Measurements from ENCODE around the gene EFCAB14. TPM values are rescaled to one million over a fixed set of nuclear protein-coding genes. Genes with fewer than 3 reads are reported as not detected.
"Not testable (repeated sequence)": the region's sequence is repeated elsewhere in the genome, so short reads cannot be mapped to it uniquely, and the experiment has no call there.

The EFCAB14 gene, protein sequence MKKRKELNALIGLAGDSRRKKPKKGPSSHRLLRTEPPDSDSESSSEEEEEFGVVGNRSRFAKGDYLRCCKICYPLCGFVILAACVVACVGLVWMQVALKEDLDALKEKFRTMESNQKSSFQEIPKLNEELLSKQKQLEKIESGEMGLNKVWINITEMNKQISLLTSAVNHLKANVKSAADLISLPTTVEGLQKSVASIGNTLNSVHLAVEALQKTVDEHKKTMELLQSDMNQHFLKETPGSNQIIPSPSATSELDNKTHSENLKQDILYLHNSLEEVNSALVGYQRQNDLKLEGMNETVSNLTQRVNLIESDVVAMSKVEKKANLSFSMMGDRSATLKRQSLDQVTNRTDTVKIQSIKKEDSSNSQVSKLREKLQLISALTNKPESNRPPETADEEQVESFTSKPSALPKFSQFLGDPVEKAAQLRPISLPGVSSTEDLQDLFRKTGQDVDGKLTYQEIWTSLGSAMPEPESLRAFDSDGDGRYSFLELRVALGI
- total RNA-seq, result 10 to 100 TPM; 96.1 to 96.9 TPM

DNA sequence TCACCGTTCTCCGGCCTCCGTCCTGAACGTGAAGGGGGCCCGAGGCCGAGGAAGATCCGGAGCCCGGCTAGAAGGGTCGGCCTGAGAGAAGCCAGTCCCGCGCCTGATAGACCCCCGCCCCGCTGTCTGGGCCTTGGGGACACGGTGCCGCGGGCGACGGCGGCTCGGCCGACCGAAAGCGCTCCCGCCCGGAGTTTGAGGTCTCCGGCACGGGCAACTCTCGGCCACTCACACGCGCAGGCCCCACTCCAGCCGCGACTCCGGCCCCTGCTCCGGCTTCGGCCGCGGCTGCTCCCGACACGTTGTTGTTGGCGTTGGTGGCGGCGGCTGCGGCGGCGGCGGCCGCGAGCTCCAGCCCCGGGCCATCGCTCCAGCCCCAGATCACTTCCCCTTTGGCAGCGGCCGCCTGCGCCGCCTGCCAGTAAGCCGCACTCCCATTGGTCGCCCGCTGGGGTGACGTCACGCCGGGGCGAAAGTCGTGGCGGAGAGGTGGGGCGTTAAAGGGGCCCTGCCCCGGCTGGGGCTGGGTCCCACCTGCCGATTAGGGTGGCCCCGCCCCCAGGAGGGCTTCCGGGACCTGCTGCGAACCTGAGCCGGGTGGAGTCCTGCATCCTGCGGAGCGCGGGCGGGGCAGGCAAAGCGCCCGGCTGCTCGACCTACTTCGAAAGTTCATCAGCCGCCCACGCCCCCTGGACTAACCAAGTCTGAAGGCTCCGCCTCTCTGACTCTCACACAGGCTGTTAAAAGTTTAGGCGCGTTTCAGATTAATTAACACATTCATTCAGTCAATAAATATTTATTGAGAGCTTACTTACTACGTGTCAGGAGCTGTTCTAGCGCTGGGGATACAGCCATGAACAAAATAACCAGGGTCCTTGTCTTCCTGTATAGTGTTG lies at the start of gene EFCAB14:
Gene EFCAB14, minus strand, starts transcription at position 388 of the 896 bp plus-strand sequence. CDS start 1,027 bp downstream, outside the sequence.
- CTCF ChIA-PET, result interaction anchor here (1.0 to 3.3 kb wide), 5 partner anchors 115 to 197 kb away, joined by 3 to 15 read pairs (median 4); partner anchors contain the start of gene MKNK1
- Mint-ChIP-seq H3K36me3 (ENCODE audit: low read depth) (peaks cover 39% of the 10 kb centered on the region), H3K27ac (peak within 1 kb of the TSS; percentile 88)

DNA sequence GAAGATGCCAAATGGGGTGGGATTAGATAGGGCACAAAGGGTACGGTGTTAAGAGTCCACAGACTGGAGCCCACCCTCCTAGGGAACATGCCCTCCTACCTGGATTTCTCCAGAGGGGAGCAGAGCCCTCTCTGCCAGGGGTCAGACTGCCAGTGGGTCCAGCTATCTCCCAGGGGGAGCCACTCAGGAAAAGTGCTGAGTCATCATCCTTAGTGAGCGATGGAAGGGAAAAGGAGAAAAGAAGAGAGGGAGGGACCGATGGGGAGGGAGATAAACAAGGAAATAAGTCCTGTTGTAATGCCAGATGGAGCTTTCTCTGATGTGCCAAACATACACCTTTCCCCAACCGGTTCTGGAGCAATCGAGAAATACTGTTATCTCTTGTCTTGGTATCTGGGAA lies 49.5 kb upstream of the EFCAB14 start:
- peaks cover 3% of the 10 kb centered on the region for H3K4me1 Mint-ChIP-seq
- no peak for DNase-seq
- H3K27ac Mint-ChIP-seq, result no peak overlapping the region
- ChIA-PET CTCF (no interaction called here), POLR2A (no interaction called here)
- no peak overlapping the region for H3K4me3 Mint-ChIP-seq
- H3K36me3 Mint-ChIP-seq (ENCODE audit: low read depth), result no peaks in the 10 kb centered on the region
- H3K9me3 Mint-ChIP-seq, result peaks cover 31% of the 10 kb centered on the region
- peaks cover 8% of the 10 kb centered on the region for H3K27me3 Mint-ChIP-seq

More for the DNA sequence above, at the start of gene EFCAB14:
- DNase-seq, result peak; percentile 100
- Mint-ChIP-seq H3K9me3 (no peaks in the 10 kb centered on the region), H3K4me3 (peak within 1 kb of the TSS; percentile 94), H3K27me3 (no peaks in the 10 kb centered on the region), H3K4me1 (peaks cover 47% of the 10 kb centered on the region)
- POLR2A ChIA-PET, result interaction anchor here (0.7 to 2.8 kb wide), 12 partner anchors 10 to 186 kb away, joined by 3 to 20 read pairs (median 6); partner anchors contain the start of genes ATPAF1, MKNK1 and MOB3C

DNA sequence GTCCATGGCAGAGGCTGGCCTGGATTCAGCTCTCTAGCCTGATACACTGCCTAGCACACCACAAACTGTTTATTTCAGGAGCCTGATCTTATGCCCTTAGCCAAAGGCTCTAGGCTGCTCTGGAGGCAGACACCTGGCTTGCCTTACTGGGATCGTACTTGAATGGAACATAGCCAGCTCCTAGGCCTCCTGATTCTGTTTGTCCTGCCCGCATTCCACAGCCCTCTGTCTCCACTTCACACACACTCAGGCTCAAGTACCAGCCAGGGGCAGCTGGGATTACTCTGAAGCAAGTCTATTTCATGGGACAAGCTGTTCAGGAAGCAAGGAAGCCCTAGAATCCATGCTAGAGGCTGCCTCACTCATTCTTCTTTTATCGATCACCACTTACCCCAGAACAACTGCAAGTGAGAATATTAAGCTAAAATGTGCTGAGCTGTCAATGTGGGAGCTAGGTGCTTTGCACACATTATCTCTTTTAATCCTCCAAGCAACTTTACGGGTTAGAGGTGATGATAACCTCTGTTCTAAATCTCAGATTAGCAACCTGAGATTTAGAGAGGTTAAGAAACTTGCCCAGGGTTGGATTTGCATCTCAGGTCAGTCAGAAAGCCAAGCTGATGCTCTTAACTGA lies 48.9 kb upstream of the EFCAB14 start:
- Mint-ChIP-seq H3K4me1 (peaks cover 3% of the 10 kb centered on the region), H3K9me3 (peaks cover 31% of the 10 kb centered on the region), H3K27me3 (peaks cover 8% of the 10 kb centered on the region), H3K36me3 (ENCODE audit: low read depth) (no peaks in the 10 kb centered on the region), H3K27ac (no peak overlapping the region), H3K4me3 (no peak overlapping the region)
- CTCF ChIA-PET, result no interaction called here
- POLR2A ChIA-PET, result no interaction called here
- no peak for DNase-seq

DNA sequence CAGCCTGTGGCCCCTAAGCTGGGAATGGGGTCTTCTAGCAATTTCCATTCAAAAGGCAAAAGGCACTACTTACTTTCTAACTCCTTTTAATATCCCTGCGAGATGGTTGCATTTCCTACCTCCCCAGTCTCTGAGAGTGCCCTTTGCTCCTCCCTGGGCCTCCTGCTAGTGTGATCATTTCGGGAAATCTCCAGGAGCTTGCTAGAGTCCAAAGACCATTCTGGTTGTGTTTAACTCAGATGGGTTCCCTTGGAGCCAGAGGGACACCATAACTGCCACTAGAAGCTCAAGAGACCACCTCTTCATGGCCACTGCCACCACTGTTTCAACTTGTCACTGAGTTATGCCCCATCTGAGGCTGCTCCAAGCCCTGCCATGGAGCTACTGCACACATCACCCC lies 45.5 kb upstream of the EFCAB14 start:
- CTCF ChIA-PET, result no interaction called here
- H3K36me3 Mint-ChIP-seq (ENCODE audit: low read depth), result no peaks in the 10 kb centered on the region
- H3K4me3 Mint-ChIP-seq, result no peak overlapping the region
- no peak overlapping the region for H3K27ac Mint-ChIP-seq
- no peak for DNase-seq
- peaks cover 22% of the 10 kb centered on the region for H3K27me3 Mint-ChIP-seq
- no peaks in the 10 kb centered on the region for H3K4me1 Mint-ChIP-seq
- H3K9me3 Mint-ChIP-seq, result peaks cover 9% of the 10 kb centered on the region
- POLR2A ChIA-PET, result no interaction called here

DNA sequence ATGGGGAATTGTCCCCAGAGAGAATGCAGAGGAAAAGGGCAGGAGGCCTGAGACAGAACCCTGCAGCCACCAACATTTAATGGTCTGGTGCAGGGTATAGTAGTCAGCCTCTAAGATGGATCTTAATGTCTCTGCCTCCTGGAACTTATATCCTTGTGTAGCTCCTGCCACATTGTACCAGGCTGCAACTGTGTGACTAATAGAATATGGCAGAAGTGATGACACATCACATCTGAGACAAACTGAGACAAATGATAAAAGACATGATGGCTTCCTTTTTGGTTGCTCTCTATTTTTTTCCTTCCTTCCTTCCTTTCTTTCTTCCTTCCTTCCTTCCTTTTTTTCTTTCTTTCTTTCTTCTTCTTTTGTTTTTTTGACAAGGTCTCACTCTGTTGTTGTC lies 42.8 kb upstream of the EFCAB14 start:
- ChIA-PET CTCF (no interaction called here), POLR2A (no interaction called here)
- Mint-ChIP-seq H3K4me3 (no peak overlapping the region), H3K36me3 (ENCODE audit: low read depth) (no peaks in the 10 kb centered on the region), H3K4me1 (no peaks in the 10 kb centered on the region), H3K27me3 (peaks cover 33% of the 10 kb centered on the region), H3K9me3 (no peaks in the 10 kb centered on the region), H3K27ac (no peak overlapping the region)
- DNase-seq, result no peak

DNA sequence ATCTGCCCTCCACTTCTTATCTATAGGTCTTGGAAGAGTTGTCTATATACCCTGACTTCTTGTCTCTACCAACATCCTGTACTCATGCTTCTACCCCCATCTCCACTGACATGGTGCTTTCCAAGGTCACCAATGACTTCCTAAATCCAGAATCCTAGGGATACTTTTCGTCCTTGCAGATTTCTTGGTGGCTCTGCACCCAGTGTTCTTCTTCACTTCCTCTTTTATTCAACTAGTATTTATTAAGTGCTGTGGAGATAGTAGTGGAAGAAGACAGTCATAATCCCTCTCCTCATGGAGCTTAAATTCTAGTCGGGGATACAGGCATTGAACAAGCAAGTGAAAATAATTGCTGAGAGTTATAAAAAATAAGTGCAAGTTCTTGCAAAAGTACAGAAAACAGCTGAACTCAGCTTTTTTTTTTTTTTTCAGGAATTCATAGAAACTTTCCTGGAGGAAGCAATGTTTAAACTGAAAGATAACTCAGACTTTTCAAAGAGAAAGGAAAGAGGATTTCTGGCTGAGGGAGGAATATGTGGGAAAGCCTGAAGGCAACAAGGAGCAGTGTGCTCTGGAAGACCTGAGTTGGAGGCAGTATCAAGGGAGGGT lies 41.7 kb upstream of the EFCAB14 start:
- Mint-ChIP-seq H3K9me3 (no peaks in the 10 kb centered on the region), H3K36me3 (ENCODE audit: low read depth) (no peaks in the 10 kb centered on the region), H3K27me3 (peaks cover 33% of the 10 kb centered on the region), H3K4me1 (no peaks in the 10 kb centered on the region), H3K4me3 (no peak overlapping the region), H3K27ac (no peak overlapping the region)
- ChIA-PET CTCF (interaction anchor here (1.0 kb wide), 1 partner anchor 26 kb away, joined by 3 read pairs; no protein-coding TSS in a partner anchor), POLR2A (no interaction called here)
- DNase-seq, result no peak

DNA sequence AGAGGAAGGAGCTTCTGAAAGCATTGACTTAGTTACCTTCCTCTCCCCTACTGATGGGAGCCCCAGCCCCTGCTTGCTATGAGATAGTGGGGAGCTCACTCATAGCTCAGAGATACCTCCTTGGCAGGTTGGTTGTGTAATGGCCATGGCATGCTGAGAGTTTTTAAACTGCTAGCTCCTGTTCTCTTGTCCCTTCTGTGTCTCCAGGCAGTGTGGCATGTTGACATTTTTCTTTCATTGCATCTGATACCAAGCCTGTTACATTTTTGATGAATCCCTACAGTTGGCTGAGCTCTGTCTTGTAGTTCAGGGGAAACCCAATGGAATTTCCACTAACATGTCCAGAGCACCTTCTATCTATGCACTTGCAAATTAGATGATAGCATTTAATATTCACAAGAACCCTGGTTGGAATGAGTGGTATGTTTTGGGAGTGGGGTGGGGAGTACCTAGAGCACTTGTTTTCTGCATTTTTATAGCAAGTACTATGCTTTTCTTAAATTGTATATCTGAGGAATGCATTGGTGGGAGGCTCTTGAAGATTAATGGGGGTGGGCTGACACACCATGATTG lies 39.1 kb upstream of the EFCAB14 start:
- ChIA-PET CTCF (interaction anchor here (1.0 kb wide), 1 partner anchor 270 kb away, joined by 3 read pairs; no protein-coding TSS in a partner anchor), POLR2A (no interaction called here)
- Mint-ChIP-seq H3K27me3 (peaks cover 35% of the 10 kb centered on the region), H3K27ac (no peak overlapping the region), H3K4me3 (no peak overlapping the region), H3K36me3 (ENCODE audit: low read depth) (no peaks in the 10 kb centered on the region), H3K4me1 (no peaks in the 10 kb centered on the region), H3K9me3 (no peaks in the 10 kb centered on the region)
- DNase-seq, result no peak

DNA sequence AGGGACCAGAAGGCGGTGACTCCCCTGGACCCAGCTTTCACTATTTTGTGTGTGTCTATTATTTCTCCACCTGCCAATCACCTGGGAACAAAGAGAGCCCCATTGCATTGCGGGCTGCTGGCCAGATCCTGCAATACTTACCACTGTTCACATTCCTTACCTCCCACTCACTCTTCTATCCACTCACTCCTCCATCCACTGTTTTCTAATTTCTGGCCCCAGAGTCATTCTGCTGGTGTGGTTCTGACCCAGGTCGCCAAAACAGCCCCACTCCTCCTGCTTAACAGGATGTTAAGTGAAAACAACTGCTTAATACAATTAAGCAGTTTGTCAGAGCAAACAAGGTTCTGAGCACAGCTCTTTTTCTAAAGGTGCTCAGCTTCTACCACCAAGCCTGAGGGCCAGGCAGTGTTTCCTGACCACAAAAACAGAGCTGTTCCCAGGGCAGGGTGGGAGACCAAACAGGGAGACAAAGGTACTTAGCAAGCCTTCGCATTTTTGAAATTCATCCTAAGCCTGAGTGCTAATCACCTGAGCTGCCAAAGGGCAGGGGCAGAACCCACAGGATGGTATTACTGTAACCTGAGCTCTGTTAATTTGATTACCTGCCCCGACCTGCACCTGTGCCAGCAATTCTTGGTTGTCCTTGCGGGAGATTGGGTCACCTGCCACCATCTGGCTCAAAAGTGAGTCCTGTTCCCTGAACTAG lies 38.5 kb upstream of the EFCAB14 start:
- H3K9me3 Mint-ChIP-seq, result no peaks in the 10 kb centered on the region
- no peaks in the 10 kb centered on the region for H3K4me1 Mint-ChIP-seq
- H3K36me3 Mint-ChIP-seq (ENCODE audit: low read depth), result no peaks in the 10 kb centered on the region
- ChIA-PET POLR2A (no interaction called here), CTCF (interaction anchor here (1.0 kb wide), 1 partner anchor 270 kb away, joined by 3 read pairs; no protein-coding TSS in a partner anchor)
- DNase-seq, result no peak
- H3K4me3 Mint-ChIP-seq, result no peak overlapping the region
- H3K27ac Mint-ChIP-seq, result no peak overlapping the region
- H3K27me3 Mint-ChIP-seq, result peaks cover 37% of the 10 kb centered on the region

DNA sequence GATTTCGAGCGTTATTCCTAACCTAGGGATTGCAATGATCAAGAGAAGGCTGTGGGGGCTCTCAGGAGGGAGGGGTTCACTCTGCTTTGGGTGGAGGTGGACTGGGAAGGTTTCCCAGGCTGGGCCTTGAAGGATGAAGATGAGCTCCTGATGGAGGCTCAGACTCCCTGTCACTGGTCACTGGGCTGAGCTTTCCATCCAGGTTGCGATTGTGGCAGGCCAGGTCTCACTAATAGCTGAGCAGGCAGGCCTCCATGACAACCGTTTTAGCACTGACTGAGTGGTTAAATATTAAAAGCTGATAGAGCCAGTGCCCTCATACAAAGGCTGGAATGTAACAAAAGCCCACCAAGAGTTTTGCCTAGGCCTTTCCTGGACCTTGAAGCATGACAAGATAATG lies 36.2 kb upstream of the EFCAB14 start:
- ChIA-PET POLR2A (no interaction called here), CTCF (no interaction called here)
- Mint-ChIP-seq H3K27me3 (peaks cover 28% of the 10 kb centered on the region), H3K4me3 (no peak overlapping the region), H3K9me3 (no peaks in the 10 kb centered on the region), H3K4me1 (no peaks in the 10 kb centered on the region), H3K36me3 (ENCODE audit: low read depth) (no peaks in the 10 kb centered on the region), H3K27ac (no peak overlapping the region)
- DNase-seq, result no peak

DNA sequence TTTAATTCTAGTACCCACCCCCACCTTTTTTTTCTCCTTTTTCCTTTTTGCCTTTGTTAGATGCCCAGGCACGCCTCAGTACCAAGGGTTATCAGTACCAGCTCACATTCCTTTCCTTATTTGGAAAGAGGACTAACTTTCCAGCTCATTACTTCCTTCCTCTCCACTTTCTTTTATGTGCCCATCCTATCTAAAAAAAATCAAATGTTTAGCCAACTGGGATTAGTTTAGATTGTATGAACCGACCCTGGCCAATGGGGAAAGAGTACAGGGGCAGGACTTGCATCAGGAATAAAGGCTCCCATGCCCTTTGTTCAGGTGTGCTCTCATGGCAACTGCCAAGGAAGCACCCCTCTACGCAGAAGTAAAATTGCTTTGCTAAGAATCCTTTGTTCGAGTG lies 35.8 kb upstream of the EFCAB14 start:
- H3K27me3 Mint-ChIP-seq, result peaks cover 30% of the 10 kb centered on the region
- H3K27ac Mint-ChIP-seq; H3K36me3 Mint-ChIP-seq (ENCODE audit: low read depth); POLR2A ChIA-PET; CTCF ChIA-PET; H3K4me1 Mint-ChIP-seq; H3K9me3 Mint-ChIP-seq; DNase-seq; H3K4me3 Mint-ChIP-seq: not testable (repeated sequence)

DNA sequence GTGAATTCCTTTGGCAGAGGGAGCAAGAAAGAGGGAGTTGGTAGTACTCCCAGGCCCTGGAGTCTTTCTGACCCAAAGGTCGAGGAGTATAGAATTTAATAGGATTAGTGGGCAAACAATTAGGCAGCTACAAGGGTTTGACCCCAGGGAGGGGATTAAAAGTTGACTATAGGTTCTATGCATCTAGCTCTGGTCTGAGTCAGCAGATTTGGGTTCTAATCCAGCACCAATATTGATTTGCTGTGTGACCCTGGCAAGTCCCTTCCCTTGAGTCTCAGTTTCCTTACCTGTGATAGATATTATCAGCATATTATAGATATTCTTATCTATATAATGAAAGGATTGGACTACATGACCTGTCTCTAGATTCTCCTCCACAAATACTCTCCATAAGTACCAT lies 35.1 kb upstream of the EFCAB14 start:
- H3K36me3 Mint-ChIP-seq (ENCODE audit: low read depth), result no peaks in the 10 kb centered on the region
- ChIA-PET POLR2A (no interaction called here), CTCF (no interaction called here)
- no peaks in the 10 kb centered on the region for H3K9me3 Mint-ChIP-seq
- H3K27me3 Mint-ChIP-seq, result peaks cover 32% of the 10 kb centered on the region
- no peak overlapping the region for H3K4me3 Mint-ChIP-seq
- H3K27ac Mint-ChIP-seq, result no peak overlapping the region
- no peak for DNase-seq
- no peaks in the 10 kb centered on the region for H3K4me1 Mint-ChIP-seq

DNA sequence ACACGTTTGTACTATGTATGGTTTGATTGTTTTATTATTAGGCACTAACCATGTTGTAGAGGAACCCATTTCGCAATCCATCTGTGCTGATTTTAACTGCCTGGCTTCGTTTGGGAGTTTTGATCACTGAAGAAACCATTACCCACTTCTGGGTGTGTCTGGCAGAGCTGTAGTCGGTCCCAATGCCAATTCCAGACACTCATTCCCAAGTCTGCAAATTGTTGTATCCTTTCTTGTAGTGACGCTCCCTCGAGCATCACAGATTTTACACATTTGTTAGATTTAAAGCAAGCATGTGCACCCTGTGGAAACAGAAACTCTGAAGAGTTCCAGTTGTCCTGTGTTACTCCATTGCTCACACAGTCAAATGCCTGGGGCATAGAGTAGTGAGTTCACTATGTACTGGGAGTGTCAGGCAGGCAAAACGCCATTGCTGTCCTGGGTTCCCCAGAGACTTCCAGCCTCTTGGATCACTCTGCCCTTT lies 31.0 kb upstream of the EFCAB14 start:
- Mint-ChIP-seq H3K27me3 (peaks cover 41% of the 10 kb centered on the region), H3K27ac (no peak overlapping the region), H3K4me1 (no peaks in the 10 kb centered on the region), H3K4me3 (no peak overlapping the region), H3K9me3 (no peaks in the 10 kb centered on the region), H3K36me3 (ENCODE audit: low read depth) (no peaks in the 10 kb centered on the region)
- no peak for DNase-seq
- ChIA-PET CTCF (no interaction called here), POLR2A (no interaction called here)
